Ishikawa (cell line): ENCODE measurements around the gene MED13L.

Source experiments
- CEBPB ChIP-seq: IDR thresholded peaks from 2 replicates; pipeline ENCODE4 v1.6.1; 2012
- CREB1 ChIP-seq: IDR thresholded peaks from 2 replicates; pipeline ENCODE4 v1.6.1; 2012; ENCODE audit warnings: low read depth
- EGR1 ChIP-seq: IDR thresholded peaks from 2 replicates; pipeline ENCODE4 v1.6.1; 2012
- EP300 ChIP-seq: IDR thresholded peaks from 2 replicates; pipeline ENCODE4 v1.6.1; 2012; ENCODE audit warnings: borderline replicate concordance
- FOXM1 ChIP-seq: IDR thresholded peaks from 2 replicates; pipeline ENCODE4 v1.6.1; 2012; ENCODE audit warnings: low read depth, borderline replicate concordance
- MAX ChIP-seq: IDR thresholded peaks from 2 replicates; pipeline ENCODE4 v1.6.1; 2012
- NFIC ChIP-seq: IDR thresholded peaks from 2 replicates; pipeline ENCODE4 v1.6.1; 2012
- RAD21 ChIP-seq: IDR thresholded peaks from 2 replicates; pipeline ENCODE4 v1.6.1; 2012; ENCODE audit warnings: low read depth
- REST ChIP-seq: IDR thresholded peaks from 2 replicates; pipeline ENCODE4 v1.6.1; 2012; ENCODE audit warnings: low read depth, mild to moderate bottlenecking
- TAF1 ChIP-seq: IDR thresholded peaks from 2 replicates; pipeline ENCODE4 v1.6.1; 2012; ENCODE audit warnings: low read depth, mild to moderate bottlenecking
- TCF12 ChIP-seq: IDR thresholded peaks from 2 replicates; pipeline ENCODE4 v1.6.1; 2012; ENCODE audit warnings: low read depth
- TEAD4 ChIP-seq: IDR thresholded peaks from 2 replicates; pipeline ENCODE4 v1.6.1; 2012
- USF1 ChIP-seq: IDR thresholded peaks from 2 replicates; pipeline ENCODE4 v1.6.1; 2012
- YY1 ChIP-seq: IDR thresholded peaks from 2 replicates; pipeline ENCODE4 v1.6.1; 2012; ENCODE audit warnings: low read depth
- ZBTB7A ChIP-seq: IDR thresholded peaks from 2 replicates; pipeline ENCODE4 v1.6.1; 2012; ENCODE audit warnings: low read depth

Gene MED13L

GRCh38 chr12:116186482-116187150, 90.9 kb downstream of the MED13L start:
- TF ChIP-seq TAF1 (no peak), EP300 (no peak), FOXM1 (no peak), CEBPB (no peak), ZBTB7A (no peak), YY1 (no peak), REST (no peak), MAX (no peak), TEAD4 (no peak), RAD21 (no peak), TCF12 (no peak), USF1 (no peak), NFIC (no peak), EGR1 (no peak)

GRCh38 chr12:116184763-116185162, 92.7 kb downstream of the MED13L start:
- no peak for TF ChIP-seq REST

- TF ChIP-seq NFIC, result no peak
- TF ChIP-seq MAX, result no peak
- no peak for TF ChIP-seq RAD21
- no peak for TF ChIP-seq EP300
- TF ChIP-seq TAF1, result no peak
- no peak for TF ChIP-seq TCF12
- no peak for TF ChIP-seq USF1
- no peak for TF ChIP-seq TEAD4
- TF ChIP-seq ZBTB7A, result no peak
Observed at GRCh38 chr12:116183741-116184141, 93.8 kb downstream of the MED13L start.

- TF ChIP-seq NFIC (no peak), CEBPB (no peak), RAD21 (no peak), TAF1 (no peak), REST (no peak), USF1 (no peak), TCF12 (no peak), ZBTB7A (no peak), CREB1 (no peak), FOXM1 (no peak), YY1 (no peak), EP300 (no peak)
Observed at GRCh38 chr12:116182359-116183063, 95.0 kb downstream of the MED13L start.
